ENCODE results near the gene FXYD1.

The FXYD1 gene

DNA sequence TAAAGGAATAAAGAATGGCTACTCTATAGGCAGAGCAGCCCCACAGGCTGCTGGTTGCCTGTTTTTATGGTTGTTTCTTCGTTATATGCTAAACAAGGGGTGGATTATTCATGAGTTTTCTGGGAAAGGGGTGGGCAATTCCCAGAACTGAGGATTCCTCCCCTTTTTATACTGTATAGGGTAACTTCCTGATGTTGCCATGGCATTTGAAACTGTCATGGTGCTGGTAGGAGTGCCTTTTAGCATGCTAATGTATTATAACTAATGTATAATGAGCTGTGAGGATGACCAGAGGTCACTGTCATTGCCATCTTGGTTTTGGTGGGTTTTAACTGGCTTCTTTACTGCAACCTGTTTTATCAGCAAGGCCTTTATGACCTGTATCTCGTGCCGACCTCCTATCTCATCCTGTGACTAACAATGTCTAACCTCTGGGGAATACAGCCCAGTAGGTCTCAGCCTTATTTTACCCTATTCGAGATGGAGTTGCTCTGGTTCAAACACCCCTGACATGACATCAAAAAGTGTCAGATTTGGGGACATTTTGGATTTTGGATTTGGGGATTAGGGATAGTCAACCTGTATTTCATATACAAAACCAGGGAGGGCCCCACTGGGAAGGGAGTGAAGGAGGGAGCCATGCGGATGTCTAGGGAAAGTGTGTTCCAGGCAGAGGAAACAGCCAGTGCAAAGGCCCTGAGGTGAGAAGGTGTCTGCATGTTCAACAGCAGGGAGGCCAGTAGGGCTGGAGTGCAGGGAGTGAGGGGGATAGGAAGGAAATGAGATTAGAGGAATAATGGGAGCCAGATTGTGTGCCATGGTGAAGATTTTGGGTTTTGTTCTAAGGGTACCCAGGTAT lies 26.8 kb downstream of the FXYD1 start:
- no peak for DNase-seq

DNA sequence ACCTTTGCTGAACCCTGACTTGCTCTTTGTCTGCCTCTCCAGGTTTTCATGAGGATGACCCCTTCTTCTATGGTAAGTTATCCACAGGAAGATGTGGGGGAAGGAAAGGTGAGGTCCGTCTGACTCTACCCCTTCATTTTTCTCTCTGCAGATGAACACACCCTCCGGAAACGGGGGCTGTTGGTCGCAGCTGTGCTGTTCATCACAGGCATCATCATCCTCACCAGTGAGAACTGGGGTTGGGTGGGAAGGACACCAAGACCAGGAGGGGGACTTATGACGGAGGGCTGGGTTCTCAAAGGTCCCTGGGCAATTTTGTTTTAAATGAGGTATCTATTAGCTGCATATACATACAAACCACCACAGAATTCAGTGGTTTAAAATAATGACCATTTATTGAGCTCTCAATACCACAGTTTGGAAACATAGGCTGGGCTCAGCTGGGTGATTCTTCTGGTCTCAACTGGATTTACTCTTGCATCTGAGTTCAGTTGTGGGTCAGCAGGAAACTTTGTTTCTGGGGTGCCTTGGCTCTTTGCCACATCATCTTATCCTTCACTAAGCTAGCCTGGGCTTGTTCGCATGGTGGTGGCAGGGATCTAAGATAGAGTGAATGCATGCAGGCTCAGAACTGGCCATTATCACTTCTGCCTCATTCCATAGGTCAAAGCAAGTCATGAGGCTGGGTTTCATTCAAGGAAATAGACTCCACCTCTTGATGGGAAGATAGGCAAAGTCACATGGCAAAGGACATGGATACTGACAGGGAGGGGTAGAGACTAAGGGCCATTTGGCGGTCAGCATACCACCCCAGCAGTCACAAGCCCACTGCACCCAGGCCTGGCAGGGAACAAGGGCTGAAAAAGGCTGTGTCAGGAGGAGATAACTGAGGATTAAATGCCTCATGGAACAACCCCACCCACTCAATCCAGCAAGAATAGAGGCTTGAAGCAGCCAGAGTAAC lies 27.8 kb downstream of the FXYD1 start:
- no peak for DNase-seq

DNA sequence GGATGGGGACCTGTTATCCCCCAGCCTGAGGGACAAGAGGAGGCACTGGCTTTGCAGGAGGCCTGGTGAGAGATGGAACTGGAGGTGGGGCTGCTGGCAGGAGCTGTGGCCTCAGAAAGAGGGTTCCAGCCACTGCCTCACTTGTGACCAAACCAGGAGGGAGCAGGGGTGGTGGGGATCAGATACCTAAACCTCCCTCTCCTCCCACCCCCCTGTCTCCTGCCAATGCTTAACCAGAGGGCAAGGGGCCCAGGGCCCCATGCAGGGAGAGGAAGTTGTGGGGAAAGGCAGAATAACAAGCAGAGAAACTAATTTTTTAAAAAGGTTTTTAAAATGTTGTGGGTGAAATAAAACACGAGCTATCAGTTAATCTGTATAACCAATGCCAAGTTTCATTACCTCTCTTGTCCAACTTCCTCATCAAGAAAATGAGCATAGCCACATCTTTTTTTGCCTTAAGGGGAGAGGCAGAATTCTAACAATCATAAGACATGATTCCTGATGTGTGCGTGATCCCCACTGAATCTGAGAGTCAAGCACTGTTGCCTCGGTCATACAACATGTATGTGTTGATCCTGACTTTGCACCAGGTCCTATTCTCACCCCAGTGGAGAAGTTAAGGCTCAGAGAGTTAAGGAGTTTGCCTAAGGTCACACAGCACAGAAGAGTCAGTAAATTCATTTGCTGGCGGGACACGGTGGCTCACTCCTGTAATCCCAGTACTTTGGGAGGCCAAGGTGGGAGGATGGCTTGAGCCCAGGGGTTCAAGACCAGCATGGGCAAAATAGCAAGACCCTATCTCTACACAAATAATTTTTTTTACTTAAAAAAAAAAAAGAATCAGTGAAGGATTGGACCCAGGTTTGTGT lies 28.9 kb downstream of the FXYD1 start:
- no peak for DNase-seq

GRCh38 chr19:35168196-35168595 lies 29.6 kb downstream of the FXYD1 start:
- DNase-seq, result no peak

DNA sequence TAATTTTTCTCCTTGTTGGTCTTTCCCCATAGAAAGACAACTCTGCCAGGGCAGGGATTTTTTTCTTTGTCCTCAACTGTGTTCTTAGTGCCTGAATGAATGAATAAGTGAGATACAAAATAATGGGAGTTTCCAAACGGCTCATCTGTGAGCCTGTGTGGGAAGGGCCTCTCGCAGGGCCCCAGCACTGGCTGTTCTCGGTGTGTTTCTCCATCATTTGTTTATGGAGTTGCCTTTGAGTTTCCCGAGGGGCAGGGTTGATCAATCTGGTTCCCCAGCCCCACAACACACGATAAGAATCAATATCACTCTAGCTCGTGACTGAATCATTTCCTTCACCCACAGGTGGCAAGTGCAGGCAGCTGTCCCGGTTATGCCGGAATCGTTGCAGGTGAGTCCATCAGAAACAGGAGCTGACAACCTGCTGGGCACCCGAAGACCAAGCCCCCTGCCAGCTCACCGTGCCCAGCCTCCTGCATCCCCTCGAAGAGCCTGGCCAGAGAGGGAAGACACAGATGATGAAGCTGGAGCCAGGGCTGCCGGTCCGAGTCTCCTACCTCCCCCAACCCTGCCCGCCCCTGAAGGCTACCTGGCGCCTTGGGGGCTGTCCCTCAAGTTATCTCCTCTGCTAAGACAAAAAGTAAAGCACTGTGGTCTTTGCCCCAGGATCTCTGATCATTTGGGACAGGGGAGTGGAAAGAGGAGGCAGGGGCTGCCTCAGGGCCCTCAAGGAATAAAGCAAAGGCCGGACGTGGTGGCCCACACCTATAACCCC lies 30.8 kb downstream of the FXYD1 start:
- DNase-seq, result no peak

GRCh38 chr19:35170359-35171061 lies 31.9 kb downstream of the FXYD1 start:
- no peak for DNase-seq

GRCh38 chr19:35171730-35172129 lies 33.1 kb downstream of the FXYD1 start:
- DNase-seq, result peak; percentile 1

DNA sequence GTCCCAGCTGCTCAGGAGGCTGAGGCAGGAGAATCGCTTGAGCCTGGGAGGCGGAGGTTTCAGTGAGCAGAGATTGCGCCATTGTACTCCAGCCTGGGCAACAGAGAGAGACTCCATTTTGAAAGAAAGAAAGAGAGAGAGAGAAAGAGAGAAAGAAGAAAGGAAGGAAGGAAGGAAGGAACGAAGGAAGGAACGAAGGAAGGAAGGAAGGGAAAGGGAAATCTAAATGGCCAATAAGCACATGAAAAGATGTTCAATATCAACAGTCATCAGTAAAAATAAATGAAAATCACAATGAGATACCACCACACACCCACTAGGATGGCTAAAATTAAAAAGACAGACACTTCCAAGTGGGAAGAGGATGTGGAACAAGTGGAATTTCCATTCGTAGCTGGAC lies 35.6 kb downstream of the FXYD1 start:
- DNase-seq, result no peak

- no peak for DNase-seq
Measured at GRCh38 chr19:35176181-35176570, 37.6 kb downstream of the FXYD1 start.

DNA sequence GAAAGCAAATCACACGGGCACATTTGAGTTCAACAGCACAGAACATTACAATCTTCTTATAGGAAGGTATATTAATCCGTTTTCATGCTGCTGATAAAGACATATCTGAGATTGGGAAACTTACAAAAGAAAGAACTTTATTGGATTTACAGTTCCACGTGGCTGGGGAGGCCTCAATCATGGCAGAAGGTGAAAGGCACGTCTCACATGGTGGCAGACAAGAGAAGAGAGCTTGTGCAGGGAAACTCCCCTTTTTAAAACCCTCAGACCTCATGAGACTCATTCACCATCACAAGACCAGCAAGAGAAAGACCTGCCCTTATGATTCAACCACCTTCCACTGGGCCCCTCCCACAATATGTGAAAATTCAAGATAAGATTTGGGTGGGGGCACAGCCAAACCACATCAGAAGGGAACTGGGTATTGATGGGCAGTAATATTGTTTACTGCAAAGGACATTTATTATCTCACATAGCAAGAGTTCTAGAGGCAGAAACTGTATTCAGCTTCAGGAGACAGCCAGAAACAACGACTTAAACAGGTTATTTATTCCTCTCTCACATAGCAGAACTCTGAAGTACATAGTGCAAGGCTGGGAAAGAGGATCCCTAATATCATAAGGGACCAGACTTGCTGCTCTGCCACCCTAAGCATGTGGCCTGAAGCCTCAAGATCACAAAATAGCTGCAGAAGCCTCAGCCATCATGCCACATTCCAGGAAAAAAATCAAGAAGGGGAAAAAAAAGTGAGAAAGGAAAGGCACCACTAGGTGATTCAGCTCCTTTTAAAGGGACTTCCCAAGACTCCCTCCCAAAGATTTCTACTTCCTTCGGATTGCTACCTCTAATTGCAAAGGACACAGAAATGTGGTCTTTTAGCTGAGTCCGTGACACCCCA lies 39.0 kb downstream of the FXYD1 start:
- DNase-seq, result no peak

GRCh38 chr19:35178701-35179100 lies 40.1 kb downstream of the FXYD1 start:
- no peak for DNase-seq

GRCh38 chr19:35179830-35180229 lies 41.2 kb downstream of the FXYD1 start:
- DNase-seq, result no peak

DNA sequence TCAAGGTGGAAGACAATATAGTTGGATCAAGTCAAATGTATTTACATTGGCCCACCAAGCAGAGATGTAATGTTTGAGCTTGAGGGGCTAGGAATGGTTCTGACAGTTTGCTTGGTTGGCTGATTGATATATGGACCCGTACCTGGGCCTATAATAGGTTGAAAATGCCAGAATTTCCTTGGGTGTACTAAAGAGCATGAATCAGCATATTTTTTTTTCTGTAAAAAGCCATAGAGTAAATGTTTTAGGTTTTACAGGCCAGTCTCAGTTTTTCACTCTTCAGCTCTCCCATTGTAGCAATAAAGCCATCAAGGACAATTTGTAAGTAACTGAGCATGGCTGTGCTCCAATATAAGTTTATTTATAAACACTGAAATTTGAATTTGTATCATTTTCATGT lies 42.8 kb downstream of the FXYD1 start:
- DNase-seq, result no peak

GRCh38 chr19:35184267-35184666 lies 45.6 kb downstream of the FXYD1 start:
- no peak for DNase-seq

DNA sequence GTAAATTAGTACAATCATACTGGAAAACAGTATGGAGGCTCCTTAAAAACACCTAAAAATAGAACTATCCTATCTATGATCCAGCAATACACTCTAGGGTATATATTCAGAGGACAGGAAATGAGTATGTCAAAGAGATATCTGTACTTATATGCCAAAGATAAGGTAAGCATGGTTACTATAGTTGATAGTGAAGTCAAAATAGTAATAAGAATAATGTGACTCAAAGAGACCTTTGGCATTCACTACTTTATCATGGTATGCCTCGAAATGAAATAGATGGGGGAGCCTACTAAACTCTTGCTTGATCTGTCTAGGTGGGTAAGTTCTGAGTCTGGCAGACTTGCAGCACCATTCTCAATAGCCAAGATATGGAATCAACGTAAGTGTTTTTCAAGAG lies 46.3 kb downstream of the FXYD1 start:
- DNase-seq, result no peak
